ENCODE measurements around the gene HSPB7. TPM values are rescaled to one million over a fixed set of nuclear protein-coding genes. Genes with fewer than 3 reads are reported as not detected.
A peak's percentile ranks its signal among the peaks of the same experiment; 100 is the strongest.
"Not testable (repeated sequence)": the region's sequence is repeated elsewhere in the genome, so short reads cannot be mapped to it uniquely, and the experiment has no call there.

Gene HSPB7
- total RNA-seq, 2 donors from 2014 or later: not detected

DNA sequence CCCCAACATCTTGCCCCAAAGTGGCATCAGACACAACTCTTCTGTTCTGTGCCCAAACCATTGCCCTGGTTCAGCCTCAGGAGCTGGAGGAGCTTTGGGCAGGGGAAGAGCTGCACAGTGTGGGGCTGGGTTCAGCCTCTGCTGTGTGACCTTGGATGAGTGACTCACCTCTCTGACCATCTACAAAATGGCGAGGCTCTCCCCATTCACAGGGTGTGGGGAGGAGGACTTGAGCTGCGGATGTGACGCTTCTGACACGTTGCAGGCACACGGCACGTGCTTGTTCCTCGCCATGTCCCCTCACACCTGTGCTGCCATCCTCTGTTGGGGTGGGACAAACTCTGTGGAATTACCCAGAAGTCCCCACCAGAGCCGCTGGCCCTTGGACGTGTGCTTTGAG, 24.8 kb upstream of the HSPB7 start:
- not testable (repeated sequence) for DNase-seq (ENCODE audit: low spot score); H3K4me3 Mint-ChIP-seq; H3K27ac Mint-ChIP-seq; H3K4me1 Mint-ChIP-seq (ENCODE audit: low read depth in 2 of 2); H3K9me3 Mint-ChIP-seq; H3K27me3 Mint-ChIP-seq; H3K36me3 Mint-ChIP-seq; ATAC-seq

DNA sequence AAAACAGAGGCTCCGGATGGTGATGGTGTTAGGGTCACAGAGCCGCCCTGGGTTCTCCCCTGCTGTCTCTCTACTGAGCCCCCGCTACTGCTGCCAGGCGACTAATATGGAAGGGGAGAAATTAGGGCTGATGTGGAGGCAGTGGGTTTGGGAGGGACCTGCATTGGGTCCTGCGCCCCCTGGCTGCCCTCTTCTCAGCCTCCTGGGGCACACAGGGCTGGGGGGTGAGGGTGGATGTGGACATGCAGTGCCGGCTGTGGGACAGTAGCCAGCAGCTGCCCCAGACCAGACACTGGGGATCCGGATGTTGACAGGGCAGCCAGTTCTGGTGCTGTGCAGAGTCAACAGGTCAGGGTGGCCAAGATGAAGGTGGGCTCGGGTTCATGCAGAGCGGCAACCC, 24.3 kb upstream of the HSPB7 start:
- H3K4me1 Mint-ChIP-seq (ENCODE audit: low read depth in 2 of 2): no peaks in the 10 kb centered on the region
- no peak overlapping the region for H3K4me3 Mint-ChIP-seq
- H3K27me3 Mint-ChIP-seq: peaks cover 8 to 9% of the 10 kb centered on the region in 2 donors

DNA sequence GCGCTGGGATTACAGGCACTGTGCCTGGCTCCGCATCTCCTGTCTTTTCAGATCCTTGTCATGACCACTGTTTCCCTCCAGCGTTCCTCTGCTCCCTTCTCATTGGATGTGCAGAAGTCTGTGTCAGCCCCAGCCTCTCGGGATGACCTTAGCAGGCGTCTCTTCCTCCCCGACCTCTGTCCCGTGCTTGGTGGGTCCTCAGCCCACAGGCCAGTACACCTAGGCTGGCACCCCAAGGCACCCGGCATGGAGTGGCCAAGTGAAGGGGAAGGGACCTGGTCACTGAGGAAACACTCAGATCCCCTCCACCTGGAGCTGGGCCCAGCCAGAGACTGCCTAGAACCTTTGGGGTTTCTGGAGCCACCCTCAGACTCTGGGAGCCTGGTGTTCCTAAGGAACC, 23.4 kb upstream of the HSPB7 start:
- Mint-ChIP-seq H3K36me3 (no peaks in the 10 kb centered on the region), H3K27me3 (peaks cover 9 to 10% of the 10 kb centered on the region in 2 donors), H3K4me3 (no peak overlapping the region), H3K9me3 (no peaks in the 10 kb centered on the region), H3K4me1 (ENCODE audit: low read depth in 2 of 2) (no peaks in the 10 kb centered on the region), H3K27ac (no peak overlapping the region)
- DNase-seq (ENCODE audit: low spot score) (no peak), ATAC-seq (no peak)

More for the DNA sequence above, 24.3 kb upstream of the HSPB7 start:
- Mint-ChIP-seq H3K36me3 (no peaks in the 10 kb centered on the region), H3K27ac (no peak overlapping the region), H3K9me3 (no peaks in the 10 kb centered on the region)
- peak in 1 of 2 donors; percentile 6 for ATAC-seq
- no peak for DNase-seq (ENCODE audit: low spot score)

DNA sequence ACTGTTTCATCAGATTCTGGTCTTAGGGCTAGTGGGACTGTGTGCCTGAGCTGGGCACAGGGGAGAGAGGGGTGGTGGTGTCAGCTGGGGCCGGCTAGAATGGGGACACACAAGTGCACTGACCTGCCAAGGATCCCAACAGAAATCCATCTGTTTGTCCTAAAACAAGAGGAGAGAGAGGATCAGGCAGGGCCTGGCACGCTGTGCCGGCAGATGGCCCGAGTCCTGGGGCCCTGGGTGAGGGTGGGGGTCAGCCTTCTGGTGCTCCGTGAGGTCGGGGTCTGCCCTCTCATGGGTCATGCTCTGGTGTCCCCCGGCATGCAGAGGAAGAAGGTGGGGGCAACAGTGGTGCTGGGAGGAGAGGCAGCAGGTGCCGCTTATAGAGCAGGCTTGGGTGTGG, 22.0 kb upstream of the HSPB7 start:
- H3K27me3 Mint-ChIP-seq; H3K27ac Mint-ChIP-seq; H3K4me1 Mint-ChIP-seq (ENCODE audit: low read depth in 2 of 2); DNase-seq (ENCODE audit: low spot score); H3K4me3 Mint-ChIP-seq; H3K9me3 Mint-ChIP-seq; H3K36me3 Mint-ChIP-seq; ATAC-seq: not testable (repeated sequence)

DNA sequence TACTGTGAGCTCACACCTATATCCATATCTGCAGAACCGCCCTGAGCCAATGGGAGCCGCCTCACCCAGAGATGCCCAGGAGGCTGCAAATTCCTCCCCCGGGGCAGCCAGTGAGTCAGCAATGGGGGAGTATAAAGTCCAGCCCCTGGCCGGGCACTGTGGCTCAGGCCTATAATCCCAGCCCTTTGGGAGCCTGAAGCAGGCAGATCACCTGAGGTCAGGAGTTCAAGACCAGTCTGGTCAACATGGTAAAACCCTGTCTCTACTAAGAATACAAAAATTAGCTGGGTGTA, 20.7 kb upstream of the HSPB7 start:
- Mint-ChIP-seq H3K4me1 (ENCODE audit: low read depth in 2 of 2) (no peaks in the 10 kb centered on the region), H3K4me3 (no peak overlapping the region), H3K36me3 (no peaks in the 10 kb centered on the region), H3K9me3 (no peaks in the 10 kb centered on the region), H3K27ac (no peak overlapping the region), H3K27me3 (peaks cover 9 to 10% of the 10 kb centered on the region in 2 donors)
- no peak for ATAC-seq
- no peak for DNase-seq (ENCODE audit: low spot score)

DNA sequence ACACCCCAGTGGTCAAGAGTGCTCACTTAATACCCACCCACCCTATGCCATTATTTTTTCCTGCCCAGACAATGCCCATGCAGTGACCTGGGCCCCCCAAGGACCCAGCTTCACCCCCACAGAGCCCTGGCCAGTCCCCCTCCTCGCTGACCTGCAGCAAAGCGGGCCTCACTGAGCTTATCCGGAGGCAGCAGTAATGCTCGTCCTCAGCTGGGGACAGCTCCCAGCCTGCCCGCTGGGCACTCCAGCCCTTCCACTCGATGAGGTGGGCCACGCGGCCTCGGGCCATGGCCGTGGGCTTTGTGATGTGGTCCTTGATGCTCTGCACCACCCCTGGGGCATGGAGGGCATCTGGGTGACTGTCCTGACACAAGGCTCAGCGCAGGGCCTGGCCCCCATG, 18.6 kb upstream of the HSPB7 start:
- not testable (repeated sequence) for H3K4me3 Mint-ChIP-seq; DNase-seq (ENCODE audit: low spot score); ATAC-seq; H3K9me3 Mint-ChIP-seq; H3K27me3 Mint-ChIP-seq; H3K27ac Mint-ChIP-seq; H3K4me1 Mint-ChIP-seq (ENCODE audit: low read depth in 2 of 2); H3K36me3 Mint-ChIP-seq

DNA sequence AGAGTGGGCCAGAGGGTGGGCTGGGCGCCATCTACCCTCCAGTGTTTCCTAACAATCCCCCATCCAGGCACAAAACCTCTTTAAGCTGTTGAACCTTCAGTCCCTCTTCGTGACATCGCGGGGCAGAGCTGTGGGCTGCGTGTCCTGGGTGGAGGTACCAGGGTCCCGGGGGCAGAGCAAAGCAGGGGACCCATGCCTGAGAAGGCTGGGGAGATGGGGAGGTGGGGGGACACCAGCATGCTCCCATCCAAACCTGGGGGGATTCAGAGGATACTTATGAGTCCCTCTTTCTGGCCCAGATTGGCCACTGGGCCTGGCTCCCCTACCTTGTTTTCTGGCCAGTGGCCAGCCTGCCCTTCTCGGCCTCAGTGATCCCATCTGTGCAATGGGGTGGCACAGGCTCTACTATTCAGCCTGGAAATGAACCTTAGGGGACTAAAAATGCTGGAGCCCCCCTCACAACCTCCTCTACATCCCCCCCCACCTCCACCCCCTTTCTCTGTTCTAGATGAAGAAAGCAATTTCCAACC, 15.3 kb upstream of the HSPB7 start:
- not testable (repeated sequence) for DNase-seq (ENCODE audit: low spot score); H3K4me1 Mint-ChIP-seq (ENCODE audit: low read depth in 2 of 2); ATAC-seq; H3K27ac Mint-ChIP-seq; H3K4me3 Mint-ChIP-seq; H3K9me3 Mint-ChIP-seq; H3K36me3 Mint-ChIP-seq
- H3K27me3 Mint-ChIP-seq: peaks cover 6 to 16% of the 10 kb centered on the region in 2 donors

DNA sequence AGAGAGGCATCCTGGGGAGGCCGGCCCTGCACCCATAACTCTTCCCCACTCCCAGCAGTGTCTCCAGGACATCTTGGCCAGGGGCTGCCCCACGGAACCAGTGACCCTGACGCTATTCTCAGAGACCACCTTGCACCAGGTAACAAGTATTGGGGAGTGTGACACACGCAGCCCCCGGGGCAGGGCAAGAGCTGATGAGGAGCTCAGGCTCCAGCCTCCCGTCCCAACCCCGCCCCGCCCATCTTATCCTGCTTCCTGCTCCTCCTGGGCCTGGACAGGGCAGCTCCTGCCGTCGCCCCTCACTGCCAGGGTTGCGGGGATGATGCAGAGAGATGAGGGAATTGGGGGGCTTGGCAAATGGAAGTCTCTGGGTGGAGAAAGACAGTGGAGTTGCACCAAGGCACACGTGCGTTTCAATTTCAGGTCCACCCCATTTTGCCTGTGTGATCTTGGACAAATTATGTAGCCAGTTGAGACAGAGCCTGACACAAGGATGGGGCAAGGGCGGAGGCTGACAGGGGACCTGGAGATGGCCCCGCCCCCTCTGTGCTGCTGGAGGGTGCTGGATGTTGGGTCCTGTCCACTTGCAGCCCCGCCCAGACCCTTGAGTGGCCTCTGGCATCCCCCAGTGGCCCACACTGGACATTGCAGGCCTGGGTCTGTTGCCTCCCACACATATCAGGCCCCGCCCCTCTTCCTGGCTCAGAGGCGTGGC, 14.7 kb upstream of the HSPB7 start:
- Mint-ChIP-seq H3K27ac (no peak overlapping the region), H3K9me3 (no peaks in the 10 kb centered on the region), H3K4me3 (no peak overlapping the region), H3K36me3 (no peaks in the 10 kb centered on the region), H3K4me1 (ENCODE audit: low read depth in 2 of 2) (peaks cover 0 to 4% of the 10 kb centered on the region in 2 donors), H3K27me3 (peaks cover 11 to 18% of the 10 kb centered on the region in 2 donors)
- DNase-seq (ENCODE audit: low spot score): peak; percentile 70
- ATAC-seq: peak; percentile 77 to 88

DNA sequence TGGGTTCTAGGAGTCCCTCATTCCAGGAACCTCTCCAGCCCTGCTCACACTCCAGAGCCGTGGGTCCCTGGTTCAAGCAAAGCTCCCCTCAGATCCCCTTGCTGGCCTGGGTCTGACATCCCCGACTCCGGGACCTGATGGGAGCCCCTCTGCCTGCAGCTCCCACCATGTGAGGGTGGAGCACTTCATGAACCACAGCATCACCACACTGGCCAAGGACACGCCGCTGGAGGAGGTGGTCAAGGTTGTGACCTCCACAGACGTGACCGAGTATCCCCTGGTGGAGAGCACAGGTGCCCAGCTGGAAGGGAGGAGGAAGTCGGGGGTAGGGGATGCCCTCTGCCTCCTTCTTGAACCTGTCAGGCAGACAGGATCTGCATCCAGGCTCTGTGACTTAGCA, 13.7 kb upstream of the HSPB7 start:
- Mint-ChIP-seq H3K4me3 (no peak overlapping the region), H3K27me3 (peaks cover 11% of the 10 kb centered on the region in 2 donors), H3K9me3 (no peaks in the 10 kb centered on the region), H3K36me3 (no peaks in the 10 kb centered on the region), H3K4me1 (ENCODE audit: low read depth in 2 of 2) (peaks cover 0 to 4% of the 10 kb centered on the region in 2 donors), H3K27ac (no peak overlapping the region)
- DNase-seq (ENCODE audit: low spot score): no peak
- ATAC-seq: no peak

DNA sequence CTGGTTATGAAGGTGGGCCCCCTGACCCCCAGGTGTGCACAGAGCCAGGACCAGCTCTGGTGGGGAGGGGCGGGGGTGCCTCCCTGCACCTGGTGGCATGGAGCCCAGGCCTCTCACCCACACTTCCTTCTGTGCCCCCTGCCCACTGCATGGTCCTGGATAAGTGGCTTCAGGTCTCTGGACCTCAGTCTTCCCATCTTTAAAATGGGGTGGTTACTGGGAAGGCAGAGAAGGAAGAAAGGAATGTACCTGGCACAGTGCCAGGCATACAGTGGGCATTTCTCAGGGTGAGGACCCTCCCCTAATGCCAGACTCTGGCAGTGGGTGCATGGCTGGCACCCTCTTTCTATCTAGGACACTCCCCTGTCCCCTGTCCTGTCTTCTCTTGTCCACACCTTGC, 11.4 kb upstream of the HSPB7 start:
- H3K4me3 Mint-ChIP-seq: no peak overlapping the region
- peaks cover 11 to 13% of the 10 kb centered on the region in 2 donors for H3K27me3 Mint-ChIP-seq
- ATAC-seq (no peak), DNase-seq (ENCODE audit: low spot score) (no peak)
- H3K4me1 Mint-ChIP-seq (ENCODE audit: low read depth in 2 of 2): peaks cover 0 to 4% of the 10 kb centered on the region in 2 donors
- H3K27ac Mint-ChIP-seq: no peak overlapping the region
- no peaks in the 10 kb centered on the region for H3K9me3 Mint-ChIP-seq
- no peaks in the 10 kb centered on the region for H3K36me3 Mint-ChIP-seq

DNA sequence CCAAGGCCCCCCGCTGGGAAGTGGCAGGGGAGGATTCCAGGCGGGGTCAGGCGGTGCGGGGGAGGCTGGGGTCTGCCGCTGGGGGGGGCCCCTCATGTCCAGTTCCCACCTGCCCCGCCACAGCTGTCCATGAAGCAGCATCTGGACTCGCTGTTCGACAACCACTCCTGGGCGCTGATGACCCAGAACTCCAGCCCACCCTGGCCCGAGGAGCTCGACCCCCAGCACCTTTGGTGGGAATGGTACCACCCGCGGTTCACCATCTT, 11.1 kb upstream of the HSPB7 start:
- not testable (repeated sequence) for H3K4me1 Mint-ChIP-seq (ENCODE audit: low read depth in 2 of 2); H3K9me3 Mint-ChIP-seq; H3K36me3 Mint-ChIP-seq; DNase-seq (ENCODE audit: low spot score); ATAC-seq; H3K4me3 Mint-ChIP-seq; H3K27ac Mint-ChIP-seq
- peaks cover 11 to 13% of the 10 kb centered on the region in 2 donors for H3K27me3 Mint-ChIP-seq

DNA sequence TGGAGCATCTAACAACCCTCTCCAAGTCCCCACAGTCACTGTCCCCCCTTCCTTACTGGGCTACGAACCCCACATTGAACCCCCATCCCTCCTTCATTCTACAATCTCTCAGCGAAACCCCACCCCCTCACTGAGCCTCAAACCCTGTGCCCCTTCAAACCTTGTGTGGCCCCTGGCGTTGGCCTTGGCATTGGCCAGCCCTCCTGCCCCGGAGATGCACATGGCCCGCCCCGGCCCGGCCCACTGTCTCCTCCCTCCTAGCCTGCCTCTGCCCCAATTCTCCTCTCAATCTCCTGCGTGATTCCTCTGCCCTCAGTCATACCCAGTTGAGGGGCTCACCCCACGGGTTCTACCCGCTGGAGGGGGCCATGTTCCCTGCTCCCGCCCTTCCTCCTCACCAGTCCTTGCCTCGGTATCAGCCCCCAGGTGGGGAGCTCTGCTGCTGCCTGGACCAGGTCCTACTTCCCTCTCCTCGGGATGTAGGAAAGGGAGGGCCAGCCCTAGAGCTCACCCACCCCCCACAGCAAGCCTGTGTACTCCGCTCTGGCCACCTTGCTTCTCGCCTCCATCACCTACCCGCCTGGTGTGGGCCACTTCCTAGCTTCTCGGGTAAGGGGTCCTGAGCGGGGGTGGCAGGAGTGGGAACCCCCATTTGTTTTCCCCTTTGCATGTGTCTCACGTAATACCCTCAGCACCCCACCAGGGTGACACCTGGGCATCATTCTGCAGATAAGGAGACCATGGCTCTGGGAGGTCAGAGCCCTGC, 10.6 kb upstream of the HSPB7 start:
- DNase-seq (ENCODE audit: low spot score): no peak
- H3K27me3 Mint-ChIP-seq: peaks cover 11 to 13% of the 10 kb centered on the region in 2 donors
- no peak overlapping the region for H3K27ac Mint-ChIP-seq
- no peaks in the 10 kb centered on the region for H3K9me3 Mint-ChIP-seq
- H3K36me3 Mint-ChIP-seq: no peaks in the 10 kb centered on the region
- no peak overlapping the region for H3K4me3 Mint-ChIP-seq
- no peak for ATAC-seq
- peaks cover 0 to 4% of the 10 kb centered on the region in 2 donors for H3K4me1 Mint-ChIP-seq (ENCODE audit: low read depth in 2 of 2)

DNA sequence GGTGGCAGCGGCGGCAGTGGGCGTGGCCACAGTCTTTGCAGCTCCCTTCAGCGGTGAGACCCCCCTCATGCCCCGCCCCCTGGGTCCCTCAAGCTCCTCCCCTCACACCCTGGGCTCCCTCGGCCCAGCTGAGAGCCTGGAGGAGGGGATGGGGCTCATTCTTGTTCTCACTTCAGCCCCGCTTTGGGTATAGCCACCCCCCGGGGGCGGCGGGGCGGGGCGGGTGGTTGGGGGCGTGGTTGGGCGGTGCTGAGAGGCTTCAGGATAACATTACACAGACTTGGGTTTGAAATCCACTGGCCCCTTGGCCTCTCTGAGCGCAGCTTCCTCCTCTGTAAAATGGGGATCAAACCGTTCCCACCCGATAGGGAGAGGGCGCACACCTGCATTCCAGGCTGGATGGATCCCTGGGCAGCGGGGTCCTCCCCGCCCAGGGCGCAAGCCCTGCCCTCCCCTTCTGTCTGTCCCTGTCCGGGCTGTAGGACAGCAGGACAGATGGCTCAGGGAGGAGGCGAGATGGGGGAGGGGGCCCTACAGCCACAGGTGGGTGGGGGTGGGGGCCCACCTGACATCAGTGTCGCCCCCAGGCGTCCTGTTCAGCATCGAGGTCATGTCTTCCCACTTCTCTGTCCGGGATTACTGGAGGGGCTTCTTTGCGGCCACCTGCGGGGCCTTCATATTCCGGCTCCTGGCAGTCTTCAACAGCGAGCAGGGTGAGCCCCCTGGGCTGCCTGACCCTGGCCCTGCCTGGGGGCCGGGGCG, 9.1 kb upstream of the HSPB7 start:
- H3K36me3 Mint-ChIP-seq: no peaks in the 10 kb centered on the region
- ATAC-seq (no peak), DNase-seq (ENCODE audit: low spot score) (no peak)
- peaks cover 11 to 16% of the 10 kb centered on the region in 2 donors for H3K27me3 Mint-ChIP-seq
- peaks cover 0 to 4% of the 10 kb centered on the region in 2 donors for H3K4me1 Mint-ChIP-seq (ENCODE audit: low read depth in 2 of 2)
- H3K4me3 Mint-ChIP-seq: no peak overlapping the region
- H3K9me3 Mint-ChIP-seq: no peaks in the 10 kb centered on the region
- no peak overlapping the region for H3K27ac Mint-ChIP-seq

DNA sequence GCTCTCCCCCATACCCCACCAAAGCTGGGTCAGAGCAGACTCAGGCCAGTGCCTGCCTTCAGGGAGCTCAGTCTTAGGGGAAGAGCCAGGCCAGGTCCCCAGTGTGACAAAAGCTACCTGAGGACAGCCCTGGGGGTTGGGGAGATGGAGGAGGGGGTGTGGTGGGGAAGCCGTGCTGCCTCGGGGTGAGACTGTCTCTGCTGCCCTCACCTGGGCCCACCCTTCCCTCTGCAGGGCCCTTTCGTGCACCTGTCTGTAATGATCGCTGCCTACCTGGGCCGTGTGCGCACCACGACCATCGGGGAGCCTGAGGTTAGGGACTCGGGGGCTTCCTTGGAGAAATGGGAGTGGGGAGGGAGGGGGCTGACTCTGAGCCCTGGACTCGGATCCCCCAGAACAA, 8.5 kb upstream of the HSPB7 start:
- not testable (repeated sequence) for DNase-seq (ENCODE audit: low spot score); H3K4me1 Mint-ChIP-seq (ENCODE audit: low read depth in 2 of 2); H3K9me3 Mint-ChIP-seq; H3K36me3 Mint-ChIP-seq; ATAC-seq; H3K27ac Mint-ChIP-seq; H3K4me3 Mint-ChIP-seq
- H3K27me3 Mint-ChIP-seq: peaks cover 11 to 16% of the 10 kb centered on the region in 2 donors
